A204.1 (cell line): ENCODE measurements around the gene TNFRSF13B.

Experiments
- FAIRE-seq: peaks from 2 replicates; lab custom pipeline; 2012; peaks lifted over from hg19 to GRCh38; lab: Jason Lieb, UNC

TNFRSF13B gene

GRCh38 chr17:16937431-16937830 is 34.5 kb downstream of the TNFRSF13B start:
- FAIRE-seq: no peak

- FAIRE-seq: no peak
Measured at GRCh38 chr17:16936536-16937310, 35.2 kb downstream of the TNFRSF13B start.

- FAIRE-seq: no peak
Measured at GRCh38 chr17:16935786-16936185, 36.1 kb downstream of the TNFRSF13B start.

- no peak for FAIRE-seq
Measured at GRCh38 chr17:16935241-16935663, 36.7 kb downstream of the TNFRSF13B start.

- no peak for FAIRE-seq
Measured at GRCh38 chr17:16934836-16935235, 37.1 kb downstream of the TNFRSF13B start.

- no peak for FAIRE-seq
Measured at GRCh38 chr17:16934133-16934795, 37.7 kb downstream of the TNFRSF13B start.

GRCh38 chr17:16933317-16934132 is 38.4 kb downstream of the TNFRSF13B start:
- FAIRE-seq: no peak

- no peak for FAIRE-seq
Measured at GRCh38 chr17:16932611-16933010, 39.3 kb downstream of the TNFRSF13B start.

- no peak for FAIRE-seq
Measured at GRCh38 chr17:16932156-16932555, 39.8 kb downstream of the TNFRSF13B start.

- no peak for FAIRE-seq
Measured at GRCh38 chr17:16931318-16932060, 40.4 kb downstream of the TNFRSF13B start.

- FAIRE-seq: no peak
Measured at GRCh38 chr17:16930571-16931317, 41.2 kb downstream of the TNFRSF13B start.

GRCh38 chr17:16929757-16930520 is 42.0 kb downstream of the TNFRSF13B start:
- no peak for FAIRE-seq

- FAIRE-seq: no peak
Measured at GRCh38 chr17:16929035-16929680, 42.8 kb downstream of the TNFRSF13B start.

- FAIRE-seq: no peak
Measured at GRCh38 chr17:16928406-16929034, 43.4 kb downstream of the TNFRSF13B start.

- no peak for FAIRE-seq
Measured at GRCh38 chr17:16927641-16928321, 44.1 kb downstream of the TNFRSF13B start.

- FAIRE-seq: no peak
Measured at GRCh38 chr17:16926571-16927451, 45.1 kb downstream of the TNFRSF13B start.

- no peak for FAIRE-seq
Measured at GRCh38 chr17:16926061-16926511, 45.8 kb downstream of the TNFRSF13B start.
